Right lobe of liver (tissue), 4 donors: ENCODE data around the gene PRKAG2.
"Not testable (repeated sequence)": the region's sequence is repeated elsewhere in the genome, so short reads cannot be mapped to it uniquely, and the experiment has no call there.

Experiments used
- CTCF ChIP-seq, 4 donors: fragments of 200-600 bp in 3 of 4; fragments of 450-650 bp in 1 of 4; IDR thresholded peaks; one replicate each; pipeline versions ENCODE4 v1.5.1 to v1.8.0; 2016 to 2022; ENCODE audit warnings: antibody characterized with exemption in 4 of 4, mild to moderate bottlenecking in 2 of 4
- POLR2A ChIP-seq: fragments of 450-650 bp; IDR thresholded peaks from one replicate; pipeline ENCODE4 v1.6.1; 2017; ENCODE audit warnings: antibody characterized with exemption, mild to moderate bottlenecking
- donor health status: DM: no; HTN: no; CAD: no.
- donor health status: DM: no; HTN: no; CAD: no.
- donor health status: DM: no; HTN: yes; CAD: no.

GRCh38 chr7:151536178-151536577 lies 340.7 kb downstream of the PRKAG2 start:
- TF ChIP-seq CTCF (IDR thresholded peaks at IDR 0.05); POLR2A: not testable (repeated sequence)
